ENCODE data around the gene GC.

- TF ChIP-seq CTCF (conservative IDR thresholded peaks at IDR 0.05; ENCODE audit: low read length) (no peak), EZH2phosphoT487 (IDR thresholded peaks at IDR 0.05; ENCODE audit: borderline replicate concordance, low read depth, low read length) (no peak)
These were observed 73.9 kb downstream of the GC start for GRCh38 chr4:71709961-71710360.
